Adipose tissue (tissue), 3 donors: ENCODE measurements around the gene DYNLRB1. TPM values are rescaled to one million over a fixed set of nuclear protein-coding genes. Genes with fewer than 3 reads are reported as not detected.
"Not testable (repeated sequence)": the region's sequence is repeated elsewhere in the genome, so short reads cannot be mapped to it uniquely, and the experiment has no call there.

Experiments used
- H3K27ac ChIP-seq: one replicate; pipeline ENCODE4 v1.5.1; 2013; ENCODE audit warnings: low read depth, low read length
- WGBS, 3 donors: extraction: QIAGEN DNeasy Blood & Tissue Kit; methylation state at CpG; one replicate each; pipeline ENCODE4 v1.1.7; 2013; 5-methylcytosine and 5-hydroxymethylcytosine counted together
- polyA plus RNA-seq, 3 donors: library from polyadenylated mRNA; stranded (reverse); fragments of 200-250 nt; gene quantifications; one replicate each; pipeline ENCODE4 v1.2.3, GENCODE V29; 2013
- donor health status: healthy with polysubstance abuse.
- donor health status: Bipolar disorder and iron deficiency.
- donor health status: healthy.

DYNLRB1 gene
- polyA plus RNA-seq, 3 donors, result 67.3 to 250 (median 166) TPM

DNA sequence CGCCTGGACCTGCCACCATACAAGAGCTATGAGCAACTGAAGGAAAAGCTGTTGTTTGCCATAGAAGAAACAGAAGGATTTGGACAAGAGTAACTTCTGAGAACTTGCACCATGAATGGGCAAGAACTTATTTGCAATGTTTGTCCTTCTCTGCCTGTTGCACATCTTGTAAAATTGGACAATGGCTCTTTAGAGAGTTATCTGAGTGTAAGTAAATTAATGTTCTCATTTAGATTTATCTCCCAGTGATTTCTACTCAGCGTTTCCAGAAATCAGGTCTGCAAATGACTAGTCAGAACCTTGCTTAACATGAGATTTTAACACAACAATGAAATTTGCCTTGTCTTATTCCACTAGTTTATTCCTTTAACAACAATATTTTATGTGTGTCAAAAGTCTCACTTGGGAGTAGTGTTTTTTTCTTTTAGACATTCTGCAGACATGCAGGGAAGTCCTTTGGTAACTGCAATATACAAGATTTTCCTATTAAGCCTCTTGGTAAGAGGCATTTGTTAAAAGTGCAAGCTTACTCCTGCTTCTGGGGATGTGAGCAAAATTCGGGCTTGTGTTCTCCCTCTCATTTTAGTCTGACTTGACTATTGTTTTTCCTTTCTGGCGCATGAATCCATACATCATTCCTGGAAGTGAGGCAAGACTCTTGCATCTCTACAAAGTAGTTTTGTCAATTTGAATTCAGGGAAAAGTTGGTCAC, 8.4 kb upstream of the DYNLRB1 start:
- no peak overlapping the region for H3K27ac ChIP-seq
- WGBS, 3 donors, result 83 to 92% (median 91%) methylated on average over 4 of the region's 4 CpGs

DNA sequence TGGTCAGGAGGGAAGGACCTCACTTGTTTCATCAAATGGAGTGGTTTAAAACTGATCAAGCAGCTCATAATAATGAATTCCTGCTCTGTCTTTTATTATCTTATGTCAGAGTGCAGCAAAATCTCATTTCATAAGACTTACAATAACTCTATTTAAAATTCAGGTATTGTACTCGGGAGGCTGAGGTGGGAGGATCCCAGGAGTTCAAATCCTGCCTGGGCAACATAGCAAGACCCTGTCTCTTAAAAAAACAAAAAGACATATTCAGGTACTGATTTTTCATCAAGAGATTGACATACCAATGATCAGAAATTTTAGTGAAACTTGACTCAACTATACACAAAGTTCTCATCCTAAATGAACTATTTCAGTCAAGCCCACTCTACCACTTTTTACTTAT, 5.6 kb upstream of the DYNLRB1 start:
- 89 to 98% (median 93%) methylated on average over 1 of the region's 1 CpG for WGBS, 3 donors
- H3K27ac ChIP-seq, result no peak overlapping the region

DNA sequence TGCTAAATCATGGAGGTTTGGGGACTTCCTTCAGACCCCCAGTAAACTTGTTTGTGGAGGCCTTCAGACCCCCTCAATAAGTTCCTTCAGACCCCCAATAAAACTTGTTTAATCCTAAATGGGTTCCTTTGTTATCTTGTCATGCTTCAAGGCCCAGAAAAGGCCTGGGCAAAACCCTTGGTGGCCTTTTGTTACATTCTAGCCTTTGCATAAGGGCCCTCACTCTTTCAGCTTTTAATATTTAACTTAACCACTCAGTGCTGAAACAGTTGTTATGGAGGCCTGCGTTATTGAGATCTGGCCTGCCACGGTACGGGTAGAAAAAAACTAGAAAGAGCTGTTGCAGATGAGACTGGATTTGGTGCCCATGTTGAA, 4.3 kb upstream of the DYNLRB1 start:
- WGBS, 3 donors, result 67 to 97% (median 96%) methylated on average over 3 of the region's 3 CpGs

DNA sequence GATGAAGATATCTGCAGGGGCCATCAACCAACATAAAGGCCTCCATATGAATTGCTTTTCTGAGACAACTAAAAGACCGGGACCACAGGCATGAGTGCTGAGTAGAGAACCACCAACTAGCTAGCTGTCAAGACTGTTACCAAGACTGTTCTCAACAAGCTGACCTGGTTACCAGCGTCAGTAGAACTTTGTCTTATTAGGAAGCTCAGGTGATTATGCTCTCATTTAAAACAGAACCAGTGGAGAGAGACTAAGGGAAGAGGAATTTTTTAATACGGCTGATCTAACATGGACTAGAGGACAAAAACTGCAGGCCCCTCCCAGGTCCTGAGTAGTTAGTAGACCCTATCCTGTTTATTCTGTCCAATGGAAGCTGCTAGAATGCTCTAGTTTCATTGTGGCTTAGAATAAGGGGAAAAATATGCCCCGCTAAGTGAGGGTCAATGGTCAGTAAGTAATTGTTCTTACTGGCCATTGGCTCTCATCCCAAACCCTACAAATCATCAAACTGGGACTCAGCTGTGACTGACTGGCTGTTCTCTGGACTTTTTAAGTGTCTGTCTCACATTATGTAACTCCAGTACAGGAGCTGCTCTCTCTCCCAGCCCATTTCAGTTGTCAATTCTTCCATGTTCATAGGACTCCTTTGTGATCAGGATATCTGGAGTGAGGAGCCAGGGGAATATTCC, 3.8 kb upstream of the DYNLRB1 start:
- no peak overlapping the region for H3K27ac ChIP-seq
- WGBS, 3 donors, result 85 to 92% (median 91%) methylated on average over 4 of the region's 4 CpGs

More for the DNA sequence above, 4.3 kb upstream of the DYNLRB1 start:
- H3K27ac ChIP-seq, result no peak overlapping the region

DNA sequence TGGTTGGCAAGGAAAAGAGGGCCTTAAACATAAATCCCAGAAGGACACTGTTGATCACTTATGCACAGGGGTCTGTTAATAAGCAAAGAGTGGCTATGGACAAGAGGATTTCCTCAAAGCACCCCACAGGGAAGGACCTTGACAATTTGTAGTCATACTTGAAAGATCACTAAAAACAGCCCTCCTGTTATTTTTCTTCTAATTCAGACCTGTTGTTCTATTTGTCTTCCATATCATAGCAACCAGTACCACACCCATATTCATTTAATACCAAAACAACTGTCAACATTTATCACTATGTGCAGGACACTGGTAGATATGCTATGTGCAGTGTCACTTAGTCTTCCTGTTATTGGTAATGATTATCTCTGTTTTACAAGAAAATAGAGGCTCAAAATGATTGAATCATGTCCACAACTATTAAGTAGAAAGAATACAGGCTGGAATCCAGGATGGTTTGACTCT, 3.2 kb upstream of the DYNLRB1 start:
- H3K27ac ChIP-seq, result no peak overlapping the region

DNA sequence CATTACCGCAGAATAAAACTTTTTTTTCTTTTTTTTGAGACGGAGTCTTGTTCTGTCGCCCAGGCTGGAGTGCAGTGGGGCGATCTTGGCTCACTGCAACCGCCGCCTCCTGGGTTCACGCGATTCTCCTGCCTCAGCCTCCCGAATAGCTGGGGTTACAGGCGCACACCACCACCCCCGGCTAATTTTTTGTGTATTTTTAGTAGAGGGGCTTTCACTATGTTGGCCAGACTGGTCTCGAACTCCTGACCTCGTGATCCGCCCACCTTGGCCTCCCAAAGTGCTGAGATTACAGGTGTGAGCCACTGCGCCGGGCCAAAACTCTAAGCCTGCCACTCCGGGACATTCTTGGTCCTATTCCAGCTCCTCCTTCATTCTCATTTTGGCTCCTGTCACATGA, 2.2 kb upstream of the DYNLRB1 start:
- WGBS, 3 donors, result 91 to 95% (median 94%) methylated on average over 17 of the region's 17 CpGs
- not testable (repeated sequence) for H3K27ac ChIP-seq

DNA sequence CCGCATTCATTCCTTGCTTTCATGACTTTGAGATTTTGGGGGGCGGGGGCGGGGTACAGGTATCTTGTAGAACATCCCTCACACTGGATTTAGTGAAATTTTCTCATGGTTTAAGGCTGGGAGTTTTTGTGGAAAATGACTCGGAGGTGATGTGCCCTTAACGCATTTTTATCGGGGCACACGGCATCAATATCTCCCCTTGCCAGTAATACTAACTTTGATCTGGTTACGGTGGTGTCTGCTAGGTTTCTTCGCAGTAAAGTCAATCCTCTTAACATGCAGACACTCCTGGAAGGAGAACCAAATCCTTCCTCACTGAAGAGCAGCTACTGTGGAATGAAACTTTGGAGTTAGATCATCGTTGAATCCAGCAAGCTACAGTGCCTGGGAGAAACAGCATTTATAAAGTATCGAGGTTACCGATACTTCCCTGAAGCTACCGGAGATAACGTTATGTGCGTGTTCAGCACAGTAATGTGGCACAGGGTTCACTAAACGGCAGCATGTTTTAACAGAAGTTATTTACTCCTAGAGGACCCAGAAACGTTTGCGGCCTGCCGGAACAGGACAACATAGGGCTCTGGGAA, 1.2 kb upstream of the DYNLRB1 start:
- WGBS, 3 donors, result 15 to 31% (median 28%) methylated on average over 19 of the region's 19 CpGs
- no peak overlapping the region for H3K27ac ChIP-seq

DNA sequence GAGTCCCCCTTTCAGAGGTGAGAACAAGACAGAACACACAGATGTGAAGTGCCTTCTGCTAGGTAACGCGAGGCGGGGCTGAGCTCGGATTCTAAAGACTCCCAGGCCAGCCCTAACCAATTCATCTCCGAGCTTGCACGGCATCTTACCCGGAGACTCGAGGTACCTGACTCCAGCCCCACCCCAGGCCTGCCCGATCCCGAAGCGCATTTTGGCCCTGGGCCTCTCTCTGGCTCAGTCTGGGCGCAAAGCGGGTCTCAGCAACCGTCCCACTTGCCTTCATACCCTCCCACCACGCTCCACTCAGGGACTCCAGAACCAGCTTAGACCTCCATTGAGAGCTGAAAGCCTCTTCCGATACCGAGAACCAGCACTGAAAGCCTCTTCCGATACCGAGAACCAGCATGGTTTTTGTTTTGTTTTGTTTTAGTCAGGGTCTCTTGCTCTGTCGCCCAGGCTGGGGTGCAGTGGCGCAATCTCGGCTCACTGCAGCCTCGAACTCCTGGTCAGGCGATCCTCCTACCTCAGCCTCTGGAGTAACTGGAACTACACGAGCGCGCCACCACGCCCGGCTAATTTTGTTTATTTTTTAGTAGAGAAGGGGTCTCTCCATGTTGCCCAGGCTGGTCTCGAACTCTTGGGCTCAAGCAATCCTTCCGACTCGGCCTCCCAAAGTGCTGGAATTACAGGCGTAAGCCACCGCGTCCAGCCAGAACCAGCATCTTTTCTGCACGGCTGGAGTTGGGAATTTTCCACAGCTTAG, 557 bp upstream of the DYNLRB1 start:
- H3K27ac ChIP-seq, result no peak overlapping the region
- 0 to 6% (median 2%) methylated on average over 36 of the region's 36 CpGs for WGBS, 3 donors

DNA sequence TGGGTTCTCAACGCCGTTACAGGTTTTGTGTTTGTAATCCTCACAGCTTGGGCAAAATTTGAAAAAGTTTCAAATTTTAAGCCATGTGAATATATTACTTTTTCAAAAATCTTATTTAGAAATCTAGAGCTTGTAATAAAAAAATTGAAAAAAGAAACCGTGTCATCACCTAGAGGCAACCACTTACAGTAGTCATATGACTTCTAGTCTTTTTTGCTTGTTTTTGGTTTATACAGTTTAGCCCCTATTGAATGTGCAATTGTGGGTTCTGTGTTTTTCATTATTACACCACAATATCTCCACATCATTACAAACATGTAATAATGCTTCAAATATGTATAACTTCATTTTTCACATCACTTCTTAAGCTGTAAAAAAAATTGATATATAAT, 888 bp downstream of the DYNLRB1 start:
- H3K27ac ChIP-seq, result no peak overlapping the region
- WGBS, 3 donors, result 0 to 1% (median 0%) methylated on average over 3 of the region's 3 CpGs

DNA sequence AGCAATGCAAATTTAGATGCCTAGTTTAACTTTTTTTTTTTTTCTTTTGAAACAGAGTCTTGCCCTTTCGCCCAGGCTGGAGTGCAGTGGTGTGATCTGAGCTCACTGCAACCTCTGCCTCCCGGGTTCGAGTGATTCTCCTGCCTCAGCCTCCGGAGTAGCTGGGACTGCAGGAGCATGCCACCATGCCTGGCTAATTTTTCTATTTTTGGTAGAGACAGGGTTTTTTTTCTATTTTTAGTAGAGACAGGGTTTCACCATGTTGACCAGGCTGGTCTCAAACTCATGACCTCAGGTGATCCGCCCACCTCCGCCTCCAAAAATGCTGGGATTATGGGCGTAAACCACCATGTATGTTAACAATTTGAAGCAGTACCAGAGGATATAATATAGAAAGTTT, 2.6 kb downstream of the DYNLRB1 start:
- 95 to 96% (median 95%) methylated on average over 7 of the region's 7 CpGs for WGBS, 3 donors
- not testable (repeated sequence) for H3K27ac ChIP-seq

DNA sequence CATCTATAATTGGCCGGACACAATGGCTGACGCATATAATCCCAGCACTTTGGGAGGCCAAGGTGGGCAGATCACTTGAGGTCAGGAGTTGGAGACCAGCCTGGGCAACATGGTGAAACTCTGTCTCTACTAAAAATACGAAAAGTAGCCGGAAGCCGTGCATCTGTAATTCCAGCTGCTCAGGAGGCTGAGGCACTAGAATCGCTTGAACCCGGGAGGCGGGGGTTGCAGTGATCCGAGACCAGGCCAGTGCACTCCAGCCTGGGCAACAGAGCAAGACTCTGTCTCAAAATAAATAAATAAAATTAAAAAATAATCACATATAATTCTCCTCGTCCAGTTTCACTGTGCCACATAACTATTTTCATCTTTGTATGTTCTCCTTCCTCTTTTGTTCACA, 3.6 kb downstream of the DYNLRB1 start:
- not testable (repeated sequence) for H3K27ac ChIP-seq
- 86 to 93% (median 92%) methylated on average over 10 of the region's 10 CpGs for WGBS, 3 donors

DNA sequence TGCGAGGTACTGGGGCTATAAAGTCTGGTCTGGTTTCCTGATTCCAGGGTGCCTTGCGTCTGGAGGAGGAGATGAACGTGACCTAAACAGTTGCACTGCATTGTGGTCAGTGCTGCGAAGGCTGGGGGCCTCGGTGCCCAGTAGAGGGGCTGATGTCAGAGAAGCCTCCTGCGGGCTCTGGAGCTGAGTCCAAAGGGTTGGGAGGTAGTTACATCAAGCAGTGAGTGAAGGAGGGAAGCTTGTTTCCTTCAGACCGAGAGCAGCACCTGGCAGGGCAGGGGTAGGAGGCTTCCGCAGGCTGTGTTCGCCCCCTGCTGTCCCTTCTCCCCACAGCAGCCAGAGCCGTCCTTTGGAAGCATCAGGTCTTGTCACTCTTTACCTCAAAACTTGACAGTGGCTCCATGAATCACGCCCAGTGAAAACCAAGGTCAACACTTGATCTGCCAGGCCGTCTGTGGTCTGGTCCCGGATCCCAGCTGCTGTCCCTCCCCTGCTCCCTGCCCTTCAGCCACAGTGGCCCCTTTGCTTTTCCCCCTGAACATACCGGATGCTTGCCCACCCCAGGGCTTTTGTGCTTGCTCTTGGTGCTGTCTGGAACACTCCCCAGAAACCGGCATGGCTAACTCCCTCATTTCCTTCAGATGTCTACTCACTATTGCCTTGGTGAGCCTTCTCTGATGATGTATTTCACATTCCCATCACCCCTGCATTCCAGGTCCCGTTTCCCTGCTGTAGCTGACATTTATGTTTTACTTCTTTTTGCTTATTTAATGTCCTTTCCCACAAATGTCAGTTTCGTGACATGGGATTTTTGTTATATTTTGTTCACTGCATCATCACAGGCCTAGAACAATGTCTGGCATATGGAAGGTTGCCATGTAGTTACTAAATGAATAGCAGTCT, 7.0 kb downstream of the DYNLRB1 start:
- peak overlapping the region; percentile 16 for H3K27ac ChIP-seq
- WGBS, 3 donors, result 53 to 61% (median 54%) methylated on average over 17 of the region's 17 CpGs

DNA sequence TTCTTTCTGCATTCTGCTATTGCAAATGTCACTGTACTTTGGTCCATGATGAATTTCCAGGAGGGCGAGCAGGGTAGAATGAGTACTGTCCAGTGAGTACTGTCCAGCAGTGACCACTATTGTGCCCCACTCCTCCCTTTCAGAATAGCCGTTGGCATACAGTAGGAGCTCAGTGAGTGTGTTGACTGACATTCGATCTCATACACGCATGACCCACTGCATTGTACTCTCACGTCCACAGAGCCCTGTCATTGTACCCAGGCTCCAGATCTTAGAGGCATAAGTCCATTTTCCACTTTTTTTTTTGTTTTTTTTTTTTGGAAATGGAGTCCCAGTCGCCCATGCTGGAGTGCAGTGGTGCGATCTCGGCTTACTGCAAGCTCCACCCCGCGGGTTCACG, 8.2 kb downstream of the DYNLRB1 start:
- H3K27ac ChIP-seq, result no peak overlapping the region
- 91 to 95% (median 94%) methylated on average over 11 of the region's 11 CpGs for WGBS, 3 donors

DNA sequence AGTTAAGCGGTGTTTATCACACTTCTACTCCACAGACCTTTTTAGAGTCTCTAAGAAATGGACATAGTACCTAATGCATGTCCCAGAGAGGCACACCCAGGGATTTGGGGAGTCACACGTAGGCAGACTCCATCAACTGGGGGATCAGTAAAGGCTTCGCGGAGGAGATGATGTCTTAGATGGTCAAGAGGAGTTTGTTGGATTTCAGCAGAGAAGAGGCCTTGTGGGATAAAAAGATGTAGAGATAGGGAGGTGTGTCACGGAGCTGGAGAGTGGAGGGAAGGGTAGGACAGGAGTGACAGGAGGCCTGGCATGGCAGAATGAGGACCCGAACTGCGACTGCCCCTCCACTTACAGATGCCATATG, 9.1 kb downstream of the DYNLRB1 start:
- H3K27ac ChIP-seq, result no peak overlapping the region
- 86 to 91% (median 89%) methylated on average over 7 of the region's 7 CpGs for WGBS, 3 donors

DNA sequence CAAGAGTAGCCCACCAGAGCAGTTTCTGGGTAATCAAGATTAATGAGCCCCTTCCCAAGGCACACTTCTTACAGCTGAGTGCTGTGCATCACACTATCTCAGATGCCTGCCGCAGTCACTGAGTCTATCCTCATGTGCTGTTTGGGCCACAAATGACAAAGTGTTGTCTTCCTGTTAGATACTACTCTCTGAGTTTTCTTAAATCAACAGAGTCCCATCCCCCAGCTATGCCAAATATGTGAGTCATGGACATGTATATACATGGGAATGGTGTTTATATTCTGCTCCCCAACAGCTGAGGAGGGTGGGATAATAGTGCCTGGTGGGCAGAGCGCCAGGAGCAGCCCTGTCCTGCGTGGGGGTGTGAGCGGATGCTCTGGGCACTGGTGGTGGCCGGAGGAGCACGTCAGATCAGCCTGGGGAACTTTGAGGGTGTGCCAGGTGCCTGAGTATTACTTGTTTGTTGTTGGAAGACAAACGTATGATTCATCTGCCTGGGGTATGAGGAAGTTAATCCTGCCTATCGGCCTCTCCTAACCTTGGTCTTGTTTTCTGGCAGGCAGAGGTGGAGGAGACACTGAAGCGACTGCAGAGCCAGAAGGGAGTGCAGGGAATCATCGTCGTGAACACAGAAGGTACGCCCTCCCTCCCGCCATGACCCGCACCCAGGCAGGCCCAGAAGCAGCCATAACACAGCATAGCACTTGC, 9.6 kb downstream of the DYNLRB1 start:
- peak overlapping the region; percentile 45 for H3K27ac ChIP-seq
- 39 to 50% (median 41%) methylated on average over 14 of the region's 14 CpGs for WGBS, 3 donors

DNA sequence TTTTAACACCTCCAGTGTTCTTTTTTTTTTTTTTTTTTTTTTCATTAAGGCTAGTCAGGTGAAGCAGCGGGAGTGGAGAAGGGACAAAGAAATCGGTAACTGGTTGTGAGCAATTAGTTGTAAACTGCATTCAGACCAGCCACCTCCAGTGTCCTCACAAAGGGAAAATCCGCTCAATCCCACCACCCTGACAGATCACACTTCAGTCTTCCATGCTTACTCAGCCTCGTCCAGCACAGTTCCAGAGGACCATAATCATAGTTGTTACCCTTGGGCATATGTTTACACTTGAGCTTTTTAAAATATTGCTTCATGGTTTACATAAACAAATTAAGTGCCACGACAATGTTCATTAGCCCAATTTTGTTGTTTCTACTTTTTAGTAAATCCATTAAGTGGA, 10.2 kb downstream of the DYNLRB1 start:
- WGBS, 3 donors, result 81 to 89% (median 85%) methylated on average over 5 of the region's 5 CpGs
- H3K27ac ChIP-seq, result no peak overlapping the region

DNA sequence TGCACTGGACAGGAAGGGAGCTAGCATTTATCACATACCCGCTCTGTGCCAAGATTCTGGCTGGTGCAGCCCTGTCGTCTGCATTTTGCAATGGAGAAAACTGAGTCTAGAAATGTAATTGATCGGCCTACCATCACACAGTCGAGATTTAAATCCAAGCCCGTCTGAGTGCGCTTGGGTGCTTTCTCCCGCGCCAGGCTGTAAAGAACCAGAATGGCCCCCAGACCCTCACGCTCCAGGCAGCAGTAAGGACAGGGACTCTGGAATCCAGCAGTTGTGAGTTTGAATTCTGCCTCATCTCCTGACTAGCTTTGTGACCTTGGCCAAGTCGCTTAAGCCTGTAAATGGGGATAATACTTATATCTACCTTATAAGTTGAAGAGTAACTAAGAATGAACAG, 10.8 kb downstream of the DYNLRB1 start:
- WGBS, 3 donors, result 85 to 93% (median 91%) methylated on average over 10 of the region's 10 CpGs
- H3K27ac ChIP-seq, result no peak overlapping the region

DNA sequence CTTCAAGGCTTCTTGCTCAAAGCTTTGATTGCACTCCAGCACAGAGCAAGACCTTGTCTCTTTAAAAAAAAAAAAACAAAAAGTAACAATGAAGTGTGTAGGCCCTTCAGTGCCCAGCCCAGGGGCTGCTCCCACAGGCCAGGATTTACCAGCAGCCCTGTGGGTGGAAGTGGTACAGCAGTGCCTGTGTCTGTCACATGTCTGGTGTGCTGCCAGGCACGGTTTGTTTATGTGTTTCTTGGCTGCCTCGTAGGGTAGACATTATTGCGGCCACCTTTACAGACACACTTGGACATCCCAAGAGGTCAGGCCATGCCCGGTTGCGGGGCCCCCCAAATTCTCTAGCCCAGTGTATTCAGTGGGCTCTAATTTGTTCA, 12.7 kb downstream of the DYNLRB1 start:
- 51 to 79% (median 69%) methylated on average over 5 of the region's 5 CpGs for WGBS, 3 donors

More for the DNA sequence above, 12.7 kb downstream of the DYNLRB1 start:
- no peak overlapping the region for H3K27ac ChIP-seq
